ENCODE results near the gene IKBIP.
"Not testable (repeated sequence)": the region's sequence is repeated elsewhere in the genome, so short reads cannot be mapped to it uniquely, and the experiment has no call there.

The IKBIP gene

GRCh38 chr12:98637068-98637467 lies 7.5 kb downstream of the IKBIP start:
- DNase-seq = no peak

DNA sequence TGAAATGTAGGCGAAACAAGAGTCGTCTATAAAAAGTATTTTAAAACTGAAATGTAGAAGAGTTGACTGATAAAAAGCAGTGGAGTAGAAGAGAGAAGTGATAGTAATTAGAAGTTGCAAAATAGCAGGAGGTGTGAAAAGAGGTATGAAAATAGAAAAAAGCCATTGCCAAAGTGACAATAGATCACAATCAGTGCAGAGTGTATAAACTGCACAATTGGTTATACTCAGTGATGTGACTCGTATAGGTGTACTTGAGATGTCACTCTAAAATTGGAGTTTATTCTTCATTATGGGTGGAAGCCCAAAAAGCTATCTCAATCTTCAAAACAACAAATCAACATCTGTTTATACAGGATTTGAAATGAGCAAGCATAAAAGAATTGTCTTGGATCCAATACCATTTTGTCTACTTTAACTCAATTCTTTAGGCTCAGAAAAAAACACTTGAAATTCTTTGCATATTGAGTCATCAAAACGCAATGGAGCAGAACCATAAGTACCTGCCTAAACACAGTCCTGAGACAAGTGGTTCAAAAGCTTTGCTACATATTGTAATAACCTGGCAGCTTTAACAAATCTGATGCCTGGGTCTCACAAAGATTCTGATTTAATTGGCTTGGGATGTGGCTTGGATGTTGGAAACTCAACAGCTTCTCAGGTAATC lies 8.8 kb downstream of the IKBIP start:
- no peak for DNase-seq

DNA sequence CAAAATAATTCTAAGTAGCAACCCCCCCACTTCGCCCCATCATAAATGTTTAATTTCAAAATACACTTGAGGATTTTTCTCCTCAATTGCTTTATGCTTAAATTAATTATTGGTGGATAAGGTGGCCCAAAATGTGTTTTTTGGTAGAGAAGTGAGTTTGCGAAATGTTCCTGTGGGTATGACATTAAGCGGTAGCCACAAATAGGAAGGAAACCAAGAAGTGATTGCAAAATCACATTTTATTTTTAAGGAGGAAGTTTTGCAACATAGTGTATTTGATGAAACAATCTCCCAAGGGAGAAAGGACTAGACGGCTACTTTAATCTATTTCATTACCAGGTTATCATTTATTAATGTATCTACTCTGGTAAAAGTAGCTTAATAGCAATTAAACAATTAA lies 25.6 kb downstream of the IKBIP start:
- DNase-seq = no peak

DNA sequence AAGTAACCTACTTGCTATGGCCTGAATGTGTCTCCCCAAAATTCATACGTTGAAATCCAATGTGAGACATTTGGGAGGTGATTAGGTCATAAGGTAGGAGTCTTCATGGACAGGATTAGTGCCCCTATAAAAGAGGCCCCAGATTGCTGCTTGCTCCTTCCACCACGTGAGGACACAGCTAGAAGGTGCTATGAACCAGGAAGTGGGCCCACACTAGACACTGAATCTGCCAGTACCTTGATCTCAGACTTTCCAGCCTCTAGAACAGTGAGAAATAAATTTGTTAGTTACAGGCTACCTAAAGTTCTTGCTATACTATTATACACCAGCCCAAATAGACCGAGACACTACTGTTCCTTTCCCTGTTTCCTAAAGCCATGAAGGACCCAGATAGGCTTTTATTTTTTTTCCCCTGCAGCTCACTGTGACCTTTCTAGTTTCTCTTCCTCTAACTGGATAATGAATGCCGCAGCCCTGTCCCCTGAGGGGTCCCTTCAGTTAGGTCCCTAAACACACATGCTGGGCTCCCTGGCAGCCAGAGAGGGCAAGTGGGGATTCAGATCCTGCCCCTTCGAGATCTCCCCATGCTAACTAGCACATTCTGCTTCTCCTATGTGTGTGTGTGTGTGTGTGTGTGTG lies 31.8 kb downstream of the IKBIP start:
- no peak for DNase-seq

- DNase-seq = no peak
Observed at GRCh38 chr12:98610596-98610995, 34.0 kb downstream of the IKBIP start.

GRCh38 chr12:98606359-98606988 lies 38.1 kb downstream of the IKBIP start:
- no peak for DNase-seq

DNA sequence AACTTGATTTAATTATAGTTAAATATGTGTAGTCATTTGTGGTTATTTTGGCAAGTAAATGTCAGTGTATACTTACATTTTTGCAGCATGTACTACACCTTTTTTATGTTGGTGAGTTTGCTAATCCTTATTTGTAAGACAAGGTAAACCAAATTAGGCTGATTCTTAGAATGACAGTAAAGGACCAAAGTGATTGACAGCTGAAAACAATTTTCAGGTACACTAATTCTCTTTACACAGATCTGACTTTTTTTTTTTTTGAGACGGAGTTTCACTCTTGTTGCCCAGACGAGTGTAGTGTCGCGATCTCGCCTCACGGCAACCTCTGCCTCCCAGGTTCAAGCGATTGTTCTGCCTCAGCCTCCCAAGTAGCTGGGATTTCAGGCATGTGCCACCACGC lies 42.7 kb downstream of the IKBIP start:
- DNase-seq = no peak

DNA sequence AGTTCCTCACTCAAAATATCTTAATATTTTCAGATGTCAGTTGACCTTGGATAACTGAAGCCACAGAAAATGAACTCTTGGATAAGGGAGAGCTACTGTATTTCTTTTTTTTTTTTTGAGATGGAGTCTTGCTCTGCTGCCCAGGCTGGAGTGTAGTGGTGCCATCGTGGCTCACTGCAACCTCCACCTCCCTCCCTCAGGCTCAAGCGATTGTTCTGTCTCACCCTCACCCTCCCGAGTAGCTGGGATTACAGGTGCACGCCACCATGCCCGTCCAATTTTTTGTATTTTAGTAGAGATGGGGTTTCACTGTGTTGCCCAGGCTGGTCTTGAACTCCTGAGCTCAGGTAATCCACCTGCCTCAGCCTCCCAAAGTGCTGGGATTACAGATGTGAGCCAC lies 47.3 kb downstream of the IKBIP start:
- not testable (repeated sequence) for DNase-seq

GRCh38 chr12:98595243-98595988 lies 49.2 kb downstream of the IKBIP start:
- no peak for DNase-seq

DNA sequence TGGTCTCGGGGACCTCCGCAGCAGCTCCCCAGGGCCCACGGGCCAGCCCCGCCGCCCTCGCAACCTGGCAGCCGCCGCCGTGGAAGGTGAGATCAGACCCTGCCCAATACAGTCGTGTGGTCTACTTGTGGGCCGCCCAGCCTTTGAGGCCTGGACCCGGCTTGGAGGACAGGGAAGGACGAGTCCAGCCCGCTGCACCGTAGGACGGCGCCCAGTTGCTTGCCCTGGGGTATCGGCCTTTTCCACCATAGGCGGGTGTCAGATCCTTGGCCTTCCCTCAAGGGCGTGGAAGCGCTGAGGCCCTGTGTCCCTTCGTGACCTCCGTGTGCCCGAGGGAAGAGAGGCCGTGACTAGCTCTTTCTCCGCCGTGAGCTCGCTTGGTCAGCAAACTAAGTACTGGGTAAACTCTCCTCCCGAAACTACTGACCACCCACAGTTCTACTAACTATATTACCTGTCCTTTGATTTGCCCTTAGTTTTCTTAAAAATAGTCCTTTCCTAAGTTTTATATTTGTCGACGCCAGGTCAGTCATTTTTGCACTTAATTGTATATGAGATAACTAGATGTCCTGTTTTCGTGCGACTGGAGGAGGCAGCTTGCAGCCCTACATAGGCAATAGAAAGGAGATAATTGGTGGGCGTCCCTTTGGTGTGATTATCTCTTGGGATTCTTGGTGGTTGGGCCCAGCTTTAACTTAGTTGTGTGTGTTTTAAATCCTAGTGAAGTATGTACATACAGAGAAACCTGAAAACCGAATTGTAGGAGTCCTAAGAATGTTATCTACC lies 50.3 kb downstream of the IKBIP start:
- peak in 18 of 56 donors; percentile 13 to 63 (median 44) for DNase-seq

DNA sequence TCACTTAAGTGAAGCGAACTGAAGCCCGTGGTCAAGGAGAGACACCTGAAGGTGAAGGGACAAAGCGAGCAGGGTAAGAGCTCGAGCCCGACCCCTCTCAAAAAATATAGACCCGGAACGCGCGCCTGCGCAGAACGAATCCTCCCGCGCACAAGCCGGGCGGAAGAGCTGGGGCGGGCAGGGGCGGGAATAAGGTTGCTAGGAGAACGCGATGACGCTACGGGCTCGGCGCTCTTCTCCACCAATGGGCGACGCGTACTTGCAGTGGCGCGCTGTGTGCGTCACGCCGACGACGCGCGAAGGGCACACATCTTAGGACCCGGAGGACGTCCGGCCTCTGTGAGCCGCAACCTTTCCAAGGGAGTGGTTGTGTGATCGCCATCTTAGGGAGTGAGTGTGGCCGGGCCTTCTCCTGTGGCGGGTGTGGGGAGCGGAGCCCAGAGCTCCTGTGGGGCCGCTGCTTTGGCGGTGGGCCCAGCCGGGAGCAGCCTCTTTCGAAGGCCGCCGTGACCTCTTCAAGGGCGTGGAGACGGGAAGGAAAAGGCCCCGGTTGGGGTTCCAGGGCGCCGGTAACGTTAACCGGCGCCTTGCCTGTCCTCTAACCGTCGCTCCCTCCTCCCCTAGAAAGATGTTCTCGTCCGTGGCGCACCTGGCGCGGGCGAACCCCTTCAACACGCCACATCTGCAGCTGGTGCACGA lies 51.1 kb downstream of the IKBIP start, which contains the start of gene SLC25A3:
Gene SLC25A3 (plus strand): TSS at position 336 of the 699 bp plus-strand sequence. CDS start 293 bp downstream, at position 629.
- peak; percentile 60 to 99 (median 95) for DNase-seq

GRCh38 chr12:98592825-98593322 lies 51.7 kb downstream of the IKBIP start:
- DNase-seq = no peak

DNA sequence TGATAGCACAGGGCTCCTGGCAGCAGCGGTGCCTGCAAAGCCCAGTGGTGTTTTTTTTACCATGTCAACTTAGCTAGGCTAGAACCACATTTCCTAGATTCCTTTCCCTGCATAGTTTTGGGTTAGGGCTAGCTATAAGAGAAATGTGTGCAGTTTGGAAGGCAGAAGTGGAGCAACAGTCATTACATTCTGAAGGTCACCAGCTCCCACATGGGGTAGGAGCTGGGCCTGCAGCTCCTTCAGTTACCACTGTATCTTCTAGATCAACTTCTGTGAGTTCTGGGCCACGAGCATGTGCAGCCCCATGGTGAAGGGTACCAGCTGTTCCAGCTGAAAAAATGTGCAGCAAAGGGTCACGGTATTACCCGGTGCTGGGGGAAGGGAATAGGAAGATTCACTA lies 53.4 kb downstream of the IKBIP start:
- DNase-seq = no peak

DNA sequence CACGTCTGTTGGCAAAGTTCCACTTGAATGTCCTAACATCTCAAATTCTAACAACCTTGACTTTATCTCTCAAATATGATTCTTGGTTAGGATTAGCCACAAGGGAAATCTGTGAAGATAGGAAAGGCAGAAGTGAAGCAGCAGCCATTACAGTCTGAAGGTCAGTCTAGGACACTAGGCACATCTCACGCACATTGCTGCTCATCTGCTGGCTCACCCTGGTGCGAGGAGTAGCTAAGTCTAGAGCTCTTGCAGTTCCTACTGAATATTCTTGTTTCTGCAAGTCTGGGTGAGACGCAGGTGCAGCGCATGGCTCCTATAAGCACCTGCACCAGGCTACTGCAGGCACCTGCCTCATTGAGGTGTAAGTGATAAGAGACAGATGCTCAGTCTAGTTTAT lies 57.5 kb downstream of the IKBIP start:
- no peak for DNase-seq

GRCh38 chr12:98582093-98582492 lies 62.5 kb downstream of the IKBIP start:
- no peak for DNase-seq

DNA sequence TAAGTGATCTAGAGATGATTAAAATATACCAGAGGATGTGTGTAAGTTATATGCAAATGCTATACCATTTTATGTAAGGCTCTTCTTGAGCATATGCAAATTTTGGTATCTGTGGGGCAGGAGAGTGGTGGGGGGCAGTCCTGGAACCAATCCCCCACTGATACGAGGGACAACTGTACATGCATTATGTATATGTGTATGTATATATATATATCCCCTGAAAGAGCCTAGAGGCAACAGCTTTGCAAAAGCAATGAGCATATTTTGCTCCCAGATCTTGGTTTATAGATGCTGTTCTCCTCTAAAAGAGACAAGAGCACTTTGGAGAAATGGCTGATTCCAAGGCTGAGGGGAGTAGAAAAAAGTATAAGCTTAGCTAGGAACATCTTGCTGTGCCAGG lies 63.5 kb downstream of the IKBIP start:
- DNase-seq = no peak

- no peak for DNase-seq
Observed at GRCh38 chr12:98580695-98581094, 63.9 kb downstream of the IKBIP start.

GRCh38 chr12:98579835-98580234 lies 64.8 kb downstream of the IKBIP start:
- DNase-seq = no peak

DNA sequence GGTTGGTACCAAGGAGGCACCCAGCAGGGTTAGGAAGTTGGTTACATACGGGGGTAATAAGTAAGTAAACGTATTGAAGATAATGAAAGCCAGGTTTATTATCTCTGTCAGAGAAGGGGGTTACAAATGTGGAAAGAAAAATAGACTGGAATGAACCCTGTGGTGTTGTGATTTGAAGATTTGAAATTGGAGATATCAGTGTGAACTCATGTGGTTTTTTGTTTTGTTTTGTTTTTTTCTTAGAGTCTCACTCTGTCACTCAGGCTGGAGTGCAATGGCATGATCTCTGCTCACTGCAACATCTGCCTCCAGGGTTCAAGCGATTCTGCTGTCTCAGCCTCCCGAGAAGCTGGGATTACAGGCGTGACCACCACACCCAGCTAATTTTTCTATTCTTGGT lies 65.2 kb downstream of the IKBIP start:
- DNase-seq = no peak

DNA sequence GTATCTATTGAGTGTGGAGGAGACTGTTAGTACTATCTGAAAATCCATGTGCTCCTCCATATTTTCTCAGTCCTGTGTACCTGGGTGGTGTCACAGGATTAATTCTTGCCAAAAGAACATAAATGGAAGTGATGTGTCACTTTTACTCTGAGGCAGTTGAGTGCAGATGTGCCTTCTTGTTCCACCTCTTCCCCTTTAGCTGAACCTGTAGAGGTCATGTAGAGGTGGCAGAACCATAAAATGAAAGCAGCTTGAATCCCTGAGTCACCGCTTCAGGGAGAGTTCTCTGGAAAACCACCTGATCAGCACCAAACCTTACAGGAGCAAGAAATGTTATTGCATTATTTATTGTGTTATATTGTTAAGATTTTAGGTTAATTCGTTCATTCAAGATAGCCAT lies 65.8 kb downstream of the IKBIP start:
- DNase-seq = no peak
